ENCODE results near the gene MCUR1. TPM values are rescaled to one million over a fixed set of nuclear protein-coding genes. Genes with fewer than 3 reads are reported as not detected.
"Not testable (repeated sequence)": the region's sequence is repeated elsewhere in the genome, so short reads cannot be mapped to it uniquely, and the experiment has no call there.

The MCUR1 gene
- total RNA-seq, 1 donor from 2014 or later = 24.6 TPM

GRCh38 chr6:13776602-13777001, 37.8 kb downstream of the MCUR1 start:
- no peak for ATAC-seq

GRCh38 chr6:13775466-13775865, 38.9 kb downstream of the MCUR1 start:
- not testable (repeated sequence) for ATAC-seq

- ATAC-seq = not testable (repeated sequence)
These were observed 41.9 kb downstream of the MCUR1 start for GRCh38 chr6:13772358-13773030.

- no peak for ATAC-seq
These were observed 44.7 kb downstream of the MCUR1 start for GRCh38 chr6:13769655-13770053.

- ATAC-seq = no peak
These were observed 45.2 kb downstream of the MCUR1 start for GRCh38 chr6:13769034-13769654.

GRCh38 chr6:13767121-13767808, 47.1 kb downstream of the MCUR1 start:
- ATAC-seq = no peak

GRCh38 chr6:13766201-13766634, 48.1 kb downstream of the MCUR1 start:
- peak; percentile 27 for ATAC-seq

- ATAC-seq = no peak
These were observed 48.8 kb downstream of the MCUR1 start for GRCh38 chr6:13765570-13765969.

GRCh38 chr6:13764996-13765395, 49.4 kb downstream of the MCUR1 start:
- no peak for ATAC-seq

GRCh38 chr6:13763740-13764381, 50.5 kb downstream of the MCUR1 start:
- no peak for ATAC-seq

GRCh38 chr6:13762611-13763441, 51.5 kb downstream of the MCUR1 start:
- peak; percentile 61 for ATAC-seq

- ATAC-seq = peak; percentile 72
These were observed 52.9 kb downstream of the MCUR1 start for GRCh38 chr6:13761361-13762036.

- peak; percentile 85 for ATAC-seq
These were observed 53.8 kb downstream of the MCUR1 start for GRCh38 chr6:13760307-13761304.

GRCh38 chr6:13759025-13759424, 55.3 kb downstream of the MCUR1 start:
- ATAC-seq = no peak

GRCh38 chr6:13754644-13755043, 59.7 kb downstream of the MCUR1 start:
- ATAC-seq = no peak

- no peak for ATAC-seq
These were observed 70.6 kb downstream of the MCUR1 start for GRCh38 chr6:13743736-13744127.

- ATAC-seq = no peak
These were observed 71.2 kb downstream of the MCUR1 start for GRCh38 chr6:13742961-13743735.

GRCh38 chr6:13741365-13741764, 73.0 kb downstream of the MCUR1 start:
- no peak for ATAC-seq
